H1 (cell line): Measurements from ENCODE around the gene PRLH. TPM values are rescaled to one million over a fixed set of nuclear protein-coding genes. Genes with fewer than 3 reads are reported as not detected.

Source experiments
- CTCF ChIA-PET: fragments of 300-600 bp; sonication (Branson Sonifier 250); formaldehyde crosslinking; loops from one replicate; lab custom pipeline; 2021; ENCODE audit not compliant: partially characterized antibody; lab: Charles Lee
- POLR2A ChIA-PET: fragments of 300-600 bp; sonication (Branson Sonifier 250); formaldehyde crosslinking; loops from one replicate; lab custom pipeline; 2021; ENCODE audit warnings: inconsistent platforms; ENCODE audit not compliant: partially characterized antibody; lab: Charles Lee
- DNase-seq, 2 experiments: peaks; one replicate each; pipeline versions ENCODE4 v3.0.0 to v3.0.0-alpha.2; 2010 to 2022; ENCODE audit warnings: low spot score in 2 of 2, low read depth in 1 of 2, mixed read lengths in 1 of 2
- FAIRE-seq: peaks from 2 replicates; lab custom pipeline; 2011; peaks lifted over from hg19 to GRCh38; lab: Jason Lieb, UNC
- H2AFZ ChIP-seq: 2 replicates; pipeline ENCODE4 v1.8.1; 2012; ENCODE audit warnings: low read length, inconsistent platforms
- H2AK5ac ChIP-seq: 2 replicates; pipeline ENCODE4 v1.6.1; 2013; ENCODE audit warnings: low read depth, low read length
- H2BK120ac ChIP-seq: replicated peaks from 2 replicates; pipeline ENCODE3; 2013; ENCODE audit warnings: low read depth, low read length, inconsistent platforms
- H2BK12ac ChIP-seq: 2 replicates; pipeline ENCODE4 v1.6.1; 2013; ENCODE audit warnings: low read depth, low read length
- H2BK15ac ChIP-seq: 2 replicates; pipeline ENCODE4 v1.6.1; 2013; ENCODE audit warnings: low read length
- H2BK20ac ChIP-seq: 2 replicates; pipeline ENCODE4 v1.6.1; 2013; ENCODE audit warnings: low read length
- H2BK5ac ChIP-seq: 2 replicates; pipeline ENCODE4 v1.6.1; 2013; ENCODE audit warnings: low read depth, low read length
- H3K14ac ChIP-seq: 2 replicates; pipeline ENCODE4 v1.6.1; 2013; ENCODE audit warnings: inconsistent platforms; ENCODE audit not compliant: insufficient read length
- H3K18ac ChIP-seq: 2 replicates; pipeline ENCODE4 v1.6.1; 2013; ENCODE audit warnings: low read length; ENCODE audit errors: extremely low read depth
- H3K23ac ChIP-seq: 2 replicates; pipeline ENCODE4 v1.6.1; 2013; ENCODE audit warnings: inconsistent platforms; ENCODE audit not compliant: insufficient read length
- H3K23me2 ChIP-seq: 2 replicates; pipeline ENCODE4 v1.6.1; 2013; ENCODE audit warnings: low read depth, low read length
- H3K27ac ChIP-seq: 2 replicates; pipeline ENCODE4 v1.6.1; 2011; ENCODE audit warnings: low read depth, low read length, inconsistent platforms
- H3K27me3 ChIP-seq, 4 experiments: replicated peaks in 1 of 4; 1 replicate in 1 of 4; 2 replicates in 3 of 4; pipeline versions ENCODE4 v1.6.1 to v1.8.1; 2011 to 2013; ENCODE audit warnings: low read length in 3 of 4, mild to moderate bottlenecking in 3 of 4, inconsistent platforms in 2 of 4, mixed read lengths in 2 of 4, moderate library complexity in 1 of 4; ENCODE audit not compliant: control insufficient read depth in 3 of 4, insufficient read depth in 3 of 4; ENCODE audit errors: extremely low read depth in 1 of 4
- H3K36me3 ChIP-seq, 4 experiments: 2 replicates each; pipeline versions ENCODE4 v1.6.1 to v1.8.1; 2011 to 2013; ENCODE audit warnings: mild to moderate bottlenecking in 4 of 4, low read length in 3 of 4, moderate library complexity in 2 of 4, control low read depth in 1 of 4, inconsistent platforms in 1 of 4; ENCODE audit not compliant: insufficient read depth in 4 of 4, control insufficient read depth in 2 of 4
- H3K4ac ChIP-seq: replicated peaks from 2 replicates; pipeline ENCODE3; 2013; ENCODE audit warnings: low read length, low read depth, mixed read lengths, inconsistent platforms; ENCODE audit not compliant: insufficient read length
- H3K4me1 ChIP-seq, 4 experiments: replicated peaks in 1 of 4; 1 replicate in 1 of 4; 2 replicates in 3 of 4; pipeline versions ENCODE4 v1.6.1 to v1.8.1; 2011 to 2013; ENCODE audit warnings: low read length in 3 of 4, inconsistent platforms in 2 of 4, mixed read lengths in 1 of 4; ENCODE audit not compliant: insufficient read depth in 4 of 4, control insufficient read depth in 3 of 4
- H3K4me2 ChIP-seq, 2 experiments: 2 replicates each; pipeline versions ENCODE4 v1.6.1 to v1.8.1; 2011 to 2013; ENCODE audit warnings: low read depth in 2 of 2, low read length in 2 of 2, control low read depth in 1 of 2, inconsistent platforms in 1 of 2, mild to moderate bottlenecking in 1 of 2; ENCODE audit not compliant: insufficient read depth in 1 of 2
- H3K4me3 ChIP-seq, 4 experiments: fragments of 200-600, 300-600 bp in 1 of 4; sonication (generic), shearing (Covaris generic), sonication (Bioruptor Twin) in 1 of 4; 2 replicates each; pipeline versions ENCODE4 v1.5.1 to v1.8.1; 2011 to 2016; ENCODE audit warnings: low read length in 4 of 4, low read depth in 3 of 4, control low read depth in 2 of 4, inconsistent platforms in 2 of 4, mild to moderate bottlenecking in 2 of 4, mixed read lengths in 1 of 4, moderate library complexity in 1 of 4; ENCODE audit not compliant: insufficient read depth in 2 of 4; ENCODE audit errors: extremely low read depth in 1 of 4
- H3K56ac ChIP-seq: replicated peaks from 2 replicates; pipeline ENCODE3; 2013; ENCODE audit warnings: low read depth, mild to moderate bottlenecking, mixed read lengths, low read length, inconsistent platforms; ENCODE audit not compliant: insufficient read length
- H3K79me1 ChIP-seq: 2 replicates; pipeline ENCODE4 v1.6.1; 2013; ENCODE audit warnings: low read depth, low read length, control low read depth
- H3K79me2 ChIP-seq, 2 experiments: 2 replicates each; pipeline versions ENCODE4 v1.6.1 to v1.8.1; 2012 to 2013; ENCODE audit warnings: low read length in 2 of 2, mild to moderate bottlenecking in 2 of 2, inconsistent platforms in 1 of 2; ENCODE audit not compliant: insufficient read depth in 2 of 2, control insufficient read depth in 1 of 2
- H3K9ac ChIP-seq, 4 experiments: replicated peaks in 1 of 4; 1 replicate in 1 of 4; 2 replicates in 3 of 4; pipeline versions ENCODE4 v1.6.1 to v1.8.1; 2011 to 2013; ENCODE audit warnings: low read depth in 3 of 4, low read length in 3 of 4, control low read depth in 2 of 4, mild to moderate bottlenecking in 2 of 4, moderate library complexity in 2 of 4, inconsistent platforms in 1 of 4; ENCODE audit errors: extremely low read depth in 1 of 4
- H3K9me3 ChIP-seq, 2 experiments: 2 replicates each; pipeline versions ENCODE4 v1.6.1 to v1.8.1; 2012 to 2013; ENCODE audit warnings: mild to moderate bottlenecking in 2 of 2, moderate library complexity in 2 of 2, control low read depth in 1 of 2, inconsistent platforms in 1 of 2, low read depth in 1 of 2, low read length in 1 of 2, mixed read lengths in 1 of 2; ENCODE audit not compliant: insufficient read depth in 2 of 2
- H4K20me1 ChIP-seq, 2 experiments: replicated peaks in 1 of 2; 2 replicates each; pipeline versions ENCODE3 to v1.8.1; 2011 to 2013; ENCODE audit warnings: inconsistent platforms in 2 of 2, low read length in 2 of 2, mild to moderate bottlenecking in 1 of 2; ENCODE audit not compliant: insufficient read depth in 2 of 2, control insufficient read depth in 1 of 2
- H4K5ac ChIP-seq: 2 replicates; pipeline ENCODE4 v1.6.1; 2013; ENCODE audit warnings: low read length, low read depth, mixed read lengths, inconsistent platforms; ENCODE audit not compliant: insufficient read length
- H4K8ac ChIP-seq: 2 replicates; pipeline ENCODE4 v1.8.0; 2013; ENCODE audit warnings: mild to moderate bottlenecking, moderate library complexity, low read length, inconsistent platforms; ENCODE audit not compliant: insufficient read depth; ENCODE audit errors: extremely low read depth
- H4K91ac ChIP-seq: replicated peaks from 2 replicates; pipeline ENCODE3; 2013; ENCODE audit warnings: low read length, mixed read lengths, inconsistent platforms; ENCODE audit not compliant: insufficient read length
- CBX8 ChIP-seq: fragments of 300-800, 300-1000 bp; sonication (generic); IDR thresholded peaks from 2 replicates; pipeline ENCODE4 v1.7.1; 2016; ENCODE audit warnings: low read depth, low read length, borderline replicate concordance
- CEBPB ChIP-seq: IDR thresholded peaks from 2 replicates; pipeline ENCODE4 v1.6.1; 2012; ENCODE audit warnings: low read depth, low read length
- EP300 ChIP-seq, 2 experiments: IDR thresholded peaks; 1 replicate in 1 of 2; 2 replicates in 1 of 2; pipeline ENCODE4 v1.6.1; 2011 to 2012; ENCODE audit warnings: low read depth in 2 of 2, low read length in 2 of 2, mild to moderate bottlenecking in 2 of 2, borderline replicate concordance in 1 of 2, inconsistent platforms in 1 of 2, moderate library complexity in 1 of 2
- HDAC2 ChIP-seq, 2 experiments: fragments of 300-600 bp in 1 of 2; sonication (generic) in 1 of 2; IDR thresholded peaks; 2 replicates each; pipeline ENCODE4 v1.6.1; 2011 to 2012; ENCODE audit warnings: low read depth in 2 of 2, low read length in 2 of 2, mild to moderate bottlenecking in 2 of 2, moderate library complexity in 2 of 2, borderline replicate concordance in 1 of 2, inconsistent platforms in 1 of 2
- JUN ChIP-seq: IDR thresholded peaks from 2 replicates; pipeline ENCODE4 v1.6.1; 2011; ENCODE audit warnings: low read depth, mild to moderate bottlenecking, improper control_type of control experiment, low read length
- KDM5A ChIP-seq: fragments of 200-600 bp; IDR thresholded peaks from 2 replicates; pipeline ENCODE4 v1.7.1; 2012; ENCODE audit warnings: mild to moderate bottlenecking, low read length, inconsistent platforms, mixed read lengths
- RFX5 ChIP-seq: IDR thresholded peaks from 2 replicates; pipeline ENCODE4 v1.6.1; 2011; ENCODE audit warnings: low read depth, low read length, improper control_type of control experiment, borderline replicate concordance
- RXRA ChIP-seq: IDR thresholded peaks from 2 replicates; pipeline ENCODE4 v1.6.1; 2011; ENCODE audit warnings: low read depth, mild to moderate bottlenecking, low read length, moderate library complexity; ENCODE audit not compliant: insufficient read depth
- SAP30 ChIP-seq: fragments of 300-600 bp; sonication (generic); IDR thresholded peaks from 2 replicates; pipeline ENCODE4 v1.7.1; 2012; ENCODE audit warnings: low read length, moderate library complexity, mild to moderate bottlenecking, inconsistent platforms; ENCODE audit not compliant: insufficient read depth, insufficient replicate concordance
- TAF7 ChIP-seq: optimal IDR thresholded peaks from 2 replicates; pipeline ENCODE3; 2011; ENCODE audit warnings: low read depth, mild to moderate bottlenecking, inconsistent platforms, low read length, moderate library complexity, borderline replicate concordance
- YY1 ChIP-seq: IDR thresholded peaks from 2 replicates; pipeline ENCODE4 v1.6.1; 2011; ENCODE audit warnings: low read depth, mild to moderate bottlenecking, low read length
- WGBS, 2 experiments: shearing (Covaris generic) in 1 of 2; methylation state at CpG; one replicate each; pipeline versions ENCODE4 v1.1.6 to v1.1.7; 2013 to 2015; ENCODE audit warnings: low lambda C conversion rate in 2 of 2, mixed read lengths in 2 of 2, inconsistent platforms in 1 of 2, low coverage in 1 of 2, missing lambda C conversion rate in 1 of 2; ENCODE audit not compliant: insufficient replicate concordance in 2 of 2, insufficient coverage in 1 of 2, insufficient read length in 1 of 2; ENCODE audit errors: extremely low coverage in 1 of 2, missing lambda C conversion rate in 1 of 2; 5-methylcytosine and 5-hydroxymethylcytosine counted together
- polyA plus RNA-seq, 7 experiments: library from polyadenylated mRNA; depleted of rRNA in 3 of 7; stranded (reverse) in 5 of 7; unstranded in 2 of 7; fragments of >200 nt in 5 of 7; fragments of 200-250 nt in 2 of 7; gene quantifications; 1 replicate in 5 of 7; 2 replicates in 1 of 7; 4 replicates in 1 of 7; pipeline versions ENCODE4 v1.2.1 to v1.2.3, GENCODE V29; 2011 to 2013; ENCODE audit warnings: missing spikeins in 2 of 7, mixed read lengths in 2 of 7
- total RNA-seq: library from RNA; stranded (reverse); fragmentation: NEBNext Ultra II Directional; extraction: Animal tissue kit (Norgen Biotek cat#: 25700); gene quantifications from 2 replicates; pipeline ENCODE4 v1.2.1, GENCODE V29; 2021
- TF ChIP-seq, protein P1 (sequence below): IDR thresholded peaks from 2 replicates; pipeline ENCODE4 v1.6.1; 2011; ENCODE audit warnings: low read length, improper control_type of control experiment

The PRLH gene
- total and polyA plus RNA-seq, 2 of the 8 experiments (the other 6 are each of a cell fraction or from before 2014, with no cell fraction given), result not detected

DNA sequence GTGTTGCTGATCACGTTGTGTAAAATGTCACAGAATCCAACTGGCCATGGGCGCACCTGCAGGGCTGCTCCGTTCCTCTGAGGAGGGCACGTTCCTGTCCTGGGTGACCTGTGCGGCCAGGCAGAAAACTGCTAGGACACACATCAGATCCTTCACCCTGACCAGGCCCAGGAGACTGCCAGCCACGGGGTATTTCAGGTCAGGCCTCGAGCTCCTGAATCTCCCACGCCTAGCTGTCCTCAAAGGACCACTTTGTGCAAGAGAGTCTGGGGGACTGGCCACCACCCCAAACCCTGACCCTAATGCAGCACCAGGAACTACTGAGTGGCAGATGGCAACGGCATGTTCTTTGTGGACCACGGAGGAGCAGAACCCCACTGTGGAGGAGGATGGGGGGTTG, 11.1 kb downstream of the PRLH start:
- CTCF ChIA-PET, result interaction anchor here (1.2 to 8.1 kb wide), 4 partner anchors 13 to 109 kb away, joined by 3 to 107 read pairs (median 4); partner anchors contain the start of gene RAB17
- H3K36me3 ChIP-seq, result peaks cover 0 to 5% (median 1%) of the 10 kb centered on the region in 4 experiments; a peak in 2 of 8 replicates
- POLR2A ChIA-PET, result interaction anchor here (1.2 to 1.8 kb wide), 3 partner anchors 8 to 49 kb away, joined by 3 to 8 read pairs (median 4); partner anchors contain the start of gene LRRFIP1
- TF ChIP-seq EP300 (IDR thresholded peaks at IDR 0.05; ENCODE audit: borderline replicate concordance in 1 of 2, low read depth in 2 of 2, low read length in 2 of 2) (no peak), KDM5A (no peak), TAF7 (no peak), HDAC2 (IDR thresholded peaks at IDR 0.05; ENCODE audit: borderline replicate concordance in 1 of 2, low read depth in 2 of 2, low read length in 2 of 2) (no peak), RFX5 (no peak), SAP30 (no peak), YY1 (no peak), JUN (no peak), CBX8 (no peak), RXRA (no peak), CEBPB (no peak)
- TF ChIP-seq, protein P1, sequence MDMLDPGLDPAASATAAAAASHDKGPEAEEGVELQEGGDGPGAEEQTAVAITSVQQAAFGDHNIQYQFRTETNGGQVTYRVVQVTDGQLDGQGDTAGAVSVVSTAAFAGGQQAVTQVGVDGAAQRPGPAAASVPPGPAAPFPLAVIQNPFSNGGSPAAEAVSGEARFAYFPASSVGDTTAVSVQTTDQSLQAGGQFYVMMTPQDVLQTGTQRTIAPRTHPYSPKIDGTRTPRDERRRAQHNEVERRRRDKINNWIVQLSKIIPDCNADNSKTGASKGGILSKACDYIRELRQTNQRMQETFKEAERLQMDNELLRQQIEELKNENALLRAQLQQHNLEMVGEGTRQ, result no peak

More for the DNA sequence above, 11.1 kb downstream of the PRLH start:
- Histone ChIP-seq H4K91ac (no peak overlapping the region), H2AFZ (no peak overlapping the region), H3K18ac (no peak overlapping the region), H2AK5ac (no peak overlapping the region), H2BK5ac (no peak overlapping the region), H3K14ac (no peak overlapping the region), H3K4me1 (peaks cover 0 to 14% (median 8%) of the 10 kb centered on the region in 4 experiments; a peak in 5 of 7 replicates), H2BK20ac (no peak overlapping the region), H2BK120ac (no peak overlapping the region), H3K9me3 (no peaks in the 10 kb centered on the region), H2BK15ac (no peak overlapping the region), H3K79me2 (no peaks in the 10 kb centered on the region), H4K20me1 (peaks cover 2 to 3% of the 10 kb centered on the region in 2 experiments), H4K5ac (no peak overlapping the region), H3K9ac (no peak overlapping the region), H2BK12ac (no peak overlapping the region), H3K27me3 (no peaks in the 10 kb centered on the region), H3K4ac (no peak overlapping the region), H3K23ac (no peak overlapping the region), H4K8ac (peak overlapping the region; percentile 28; the same call in 1 of the 2 replicates), H3K56ac (no peak overlapping the region), H3K79me1 (no peaks in the 10 kb centered on the region; the same call in 1 of the 2 replicates), H3K23me2 (no peaks in the 10 kb centered on the region; the same call in 1 of the 2 replicates), H3K4me3 (no peak overlapping the region), H3K27ac (no peak overlapping the region), H3K4me2 (no peak overlapping the region)
- no peak for DNase-seq
- 95% methylated on average over 10 of the region's 10 CpGs; no CpG with 5 or more reads in 1 of the 2 experiments for WGBS, 2 experiments
- FAIRE-seq, result no peak
